ENCODE results near the gene KCNG2. TPM values are rescaled to one million over a fixed set of nuclear protein-coding genes. Genes with fewer than 3 reads are reported as not detected.
A peak's percentile ranks its signal among the peaks of the same experiment; 100 is the strongest.

The KCNG2 gene
- total and polyA plus RNA-seq, 2 donors (not counting 1 experiment from before 2014, with no cell fraction given): not detected

- ChIA-PET CTCF (interaction anchor here (0.9 to 1.2 kb wide), 4 partner anchors 28 to 184 kb away, joined by 3 to 4 read pairs (median 3); no protein-coding TSS in a partner anchor), POLR2A (no interaction called here)
- no peaks in the 10 kb centered on the region for H4K20me1 ChIP-seq (ENCODE audit: control insufficient read depth, insufficient read depth, low read length, poor library complexity, severe bottlenecking)
- peak; percentile 92 for ATAC-seq (ENCODE audit: low read depth)
- no peak for TF ChIP-seq EZH2 (IDR thresholded peaks at IDR 0.05; ENCODE audit: borderline replicate concordance, insufficient read depth, low read depth, low read length, poor library complexity, severe bottlenecking)
- no peak for TF ChIP-seq CTCF (IDR thresholded peaks at IDR 0.05)
- Mint-ChIP-seq H3K4me3 (peak overlapping the region; percentile 50), H3K9me3 (ENCODE audit: insufficient read depth) (no peaks in the 10 kb centered on the region), H3K27me3 (no peaks in the 10 kb centered on the region), H3K27ac (peak overlapping the region; percentile 8), H3K4me1 (peaks cover 19% of the 10 kb centered on the region)
- intact Hi-C loops (cut with micrococcal nuclease): no loop called here
- DNase-seq: peak; percentile 54
- H3K9me3 ChIP-seq (ENCODE audit: control extremely low read depth in 1 of 3, control insufficient read depth in 2 of 3, insufficient read depth in 1 of 3, low read length in 2 of 3): peaks cover 0 to 15% (median 0%) of the 10 kb centered on the region in 3 donors
- H3K4me3 ChIP-seq (ENCODE audit: control extremely low read depth in 1 of 5, extremely low read depth in 1 of 5, insufficient read depth in 1 of 5, low read depth in 2 of 5, low read length in 4 of 5): no peak overlapping the region
- no peak overlapping the region for H2AFZ ChIP-seq (ENCODE audit: insufficient read depth, low read depth, low read length, poor library complexity, severe bottlenecking)
- H3K27me3 ChIP-seq (replicated peaks in 1 of 4; ENCODE audit: control extremely low read depth in 1 of 4, control insufficient read depth in 3 of 4, insufficient read depth in 4 of 4, low read length in 3 of 4): no peaks in the 10 kb centered on the region
- H3K4me1 ChIP-seq (ENCODE audit: control insufficient read depth in 2 of 2, insufficient read depth in 2 of 2, low read length in 2 of 2): peaks cover 19 to 22% of the 10 kb centered on the region in 2 donors
- WGBS (ENCODE audit: insufficient coverage): 62% methylated on average over 18 of the region's 18 CpGs
- no peaks in the 10 kb centered on the region for H3K36me3 ChIP-seq (replicated peaks in 1 of 2; ENCODE audit: control extremely low read depth in 1 of 2, control insufficient read depth in 1 of 2, extremely low read depth in 1 of 2, insufficient read depth in 2 of 2, low read length in 1 of 2)
- no peak overlapping the region for H3K27ac ChIP-seq (ENCODE audit: low read length in 2 of 2)
- no peaks in the 10 kb centered on the region for H3K79me2 ChIP-seq (ENCODE audit: control insufficient read depth, insufficient read depth, low read length)
- no peak overlapping the region for H3K9ac ChIP-seq (ENCODE audit: low read length)
- H3K4me2 ChIP-seq (replicated peaks; ENCODE audit: low read depth, low read length, poor library complexity, severe bottlenecking): no peak overlapping the region
These were observed 29.2 kb downstream of the KCNG2 start for GRCh38 chr18:79826966-79827365.

GRCh38 chr18:79828258-79828657 is 30.5 kb downstream of the KCNG2 start:
- Histone ChIP-seq H3K9ac (ENCODE audit: low read length) (no peak overlapping the region), H3K27ac (ENCODE audit: low read length in 2 of 2) (no peak overlapping the region), H3K36me3 (replicated peaks in 1 of 2; ENCODE audit: control extremely low read depth in 1 of 2, control insufficient read depth in 1 of 2, extremely low read depth in 1 of 2, insufficient read depth in 2 of 2, low read length in 1 of 2) (no peaks in the 10 kb centered on the region), H3K4me3 (ENCODE audit: control extremely low read depth in 1 of 5, extremely low read depth in 1 of 5, insufficient read depth in 1 of 5, low read depth in 2 of 5, low read length in 4 of 5) (no peak overlapping the region), H3K27me3 (replicated peaks in 1 of 4; ENCODE audit: control extremely low read depth in 1 of 4, control insufficient read depth in 3 of 4, insufficient read depth in 4 of 4, low read length in 3 of 4) (peaks cover 0 to 1% (median 0%) of the 10 kb centered on the region in 4 experiments), H3K79me2 (ENCODE audit: control insufficient read depth, insufficient read depth, low read length) (no peaks in the 10 kb centered on the region), H3K9me3 (ENCODE audit: control extremely low read depth in 1 of 3, control insufficient read depth in 2 of 3, insufficient read depth in 1 of 3, low read length in 2 of 3) (peaks cover 0 to 11% (median 0%) of the 10 kb centered on the region in 3 donors), H3K4me2 (replicated peaks; ENCODE audit: low read depth, low read length, poor library complexity, severe bottlenecking) (no peak overlapping the region), H2AFZ (ENCODE audit: insufficient read depth, low read depth, low read length, poor library complexity, severe bottlenecking) (no peak overlapping the region), H4K20me1 (ENCODE audit: control insufficient read depth, insufficient read depth, low read length, poor library complexity, severe bottlenecking) (no peaks in the 10 kb centered on the region), H3K4me1 (ENCODE audit: control insufficient read depth in 2 of 2, insufficient read depth in 2 of 2, low read length in 2 of 2) (peaks cover 19 to 22% of the 10 kb centered on the region in 2 donors)
- POLR2A ChIA-PET: no interaction called here
- Mint-ChIP-seq H3K27me3 (no peaks in the 10 kb centered on the region), H3K4me3 (no peak overlapping the region), H3K9me3 (ENCODE audit: insufficient read depth) (no peaks in the 10 kb centered on the region), H3K4me1 (peaks cover 16% of the 10 kb centered on the region), H3K27ac (no peak overlapping the region)
- ATAC-seq (ENCODE audit: low read depth) (no peak), DNase-seq (no peak)
- 96% methylated on average over 5 of the region's 5 CpGs for WGBS (ENCODE audit: insufficient coverage)
- CTCF ChIA-PET: no interaction called here
- TF ChIP-seq EZH2 (IDR thresholded peaks at IDR 0.05; ENCODE audit: borderline replicate concordance, insufficient read depth, low read depth, low read length, poor library complexity, severe bottlenecking): no peak
- no peak for TF ChIP-seq CTCF (IDR thresholded peaks at IDR 0.05)
- intact Hi-C loops (cut with micrococcal nuclease): no loop called here
